GM12875 (cell line): ENCODE measurements around the gene PLET1.

Experiments
- H3K4me3 ChIP-seq: one replicate; pipeline ENCODE4 v1.5.1; 2011; ENCODE audit warnings: low read depth, low read length, control low read depth
- TF ChIP-seq, protein P1 (sequence below): IDR thresholded peaks from 2 replicates; pipeline ENCODE4 v1.5.1; 2011; ENCODE audit warnings: low read depth, mild to moderate bottlenecking, control low read depth, inconsistent platforms, low read length, moderate library complexity, borderline replicate concordance; ENCODE audit not compliant: insufficient read depth

The PLET1 gene

DNA sequence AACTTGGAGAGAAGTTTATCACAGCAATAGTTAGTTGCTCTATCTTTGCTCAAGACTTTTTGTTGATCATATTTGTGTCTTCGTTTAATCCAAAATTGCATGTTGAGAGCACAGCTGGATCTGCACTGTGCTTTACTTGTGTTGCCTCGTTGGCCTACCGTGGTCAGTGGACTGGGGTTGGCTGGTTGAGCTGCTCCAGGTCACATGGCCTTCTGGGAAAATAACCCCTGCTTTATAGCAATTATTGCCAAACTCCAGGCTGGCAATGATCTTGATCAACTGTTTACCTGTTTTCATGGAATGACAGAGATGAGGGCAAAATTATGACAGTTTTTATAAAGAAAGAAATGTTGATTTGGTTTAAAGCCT, 5.7 kb upstream of the PLET1 start:
- TF ChIP-seq, protein P1, sequence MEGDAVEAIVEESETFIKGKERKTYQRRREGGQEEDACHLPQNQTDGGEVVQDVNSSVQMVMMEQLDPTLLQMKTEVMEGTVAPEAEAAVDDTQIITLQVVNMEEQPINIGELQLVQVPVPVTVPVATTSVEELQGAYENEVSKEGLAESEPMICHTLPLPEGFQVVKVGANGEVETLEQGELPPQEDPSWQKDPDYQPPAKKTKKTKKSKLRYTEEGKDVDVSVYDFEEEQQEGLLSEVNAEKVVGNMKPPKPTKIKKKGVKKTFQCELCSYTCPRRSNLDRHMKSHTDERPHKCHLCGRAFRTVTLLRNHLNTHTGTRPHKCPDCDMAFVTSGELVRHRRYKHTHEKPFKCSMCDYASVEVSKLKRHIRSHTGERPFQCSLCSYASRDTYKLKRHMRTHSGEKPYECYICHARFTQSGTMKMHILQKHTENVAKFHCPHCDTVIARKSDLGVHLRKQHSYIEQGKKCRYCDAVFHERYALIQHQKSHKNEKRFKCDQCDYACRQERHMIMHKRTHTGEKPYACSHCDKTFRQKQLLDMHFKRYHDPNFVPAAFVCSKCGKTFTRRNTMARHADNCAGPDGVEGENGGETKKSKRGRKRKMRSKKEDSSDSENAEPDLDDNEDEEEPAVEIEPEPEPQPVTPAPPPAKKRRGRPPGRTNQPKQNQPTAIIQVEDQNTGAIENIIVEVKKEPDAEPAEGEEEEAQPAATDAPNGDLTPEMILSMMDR: no peak
- no peak overlapping the region for H3K4me3 ChIP-seq

DNA sequence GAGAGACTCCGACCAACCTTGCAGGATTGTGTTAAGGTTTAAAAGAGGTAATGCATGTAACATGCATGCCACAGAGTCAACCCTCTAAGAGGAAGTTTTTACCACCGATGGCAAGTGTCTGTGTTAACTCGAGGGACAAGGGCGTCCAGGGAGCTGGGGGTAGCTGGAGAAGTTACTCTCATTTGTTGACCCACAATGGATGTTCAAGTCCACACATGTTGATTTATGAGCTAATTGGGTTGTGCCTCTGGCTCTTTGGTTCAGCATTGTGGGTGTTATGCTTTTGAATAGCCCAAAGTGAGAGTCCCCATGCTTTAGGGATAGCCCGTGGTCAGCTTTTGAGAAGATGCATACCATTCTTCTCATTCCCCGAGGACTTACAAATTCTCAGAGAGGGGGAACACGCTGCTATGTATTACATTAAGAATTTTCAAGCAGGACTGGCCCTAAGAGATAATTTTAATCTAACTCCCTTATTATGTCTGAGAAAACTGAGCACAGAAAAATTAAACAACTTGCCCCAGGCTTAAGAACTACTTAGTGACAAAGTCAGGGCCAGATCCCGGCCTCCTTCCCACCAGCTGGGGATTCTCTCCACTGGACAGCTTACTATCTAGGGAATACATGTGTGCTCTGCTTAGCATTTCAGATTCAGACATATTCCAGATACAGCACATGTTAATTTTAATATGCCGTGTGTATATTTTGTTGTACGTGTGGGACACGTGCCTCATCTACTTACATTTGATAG, 5.2 kb upstream of the PLET1 start:
- TF ChIP-seq, protein P1: no peak
- no peak overlapping the region for H3K4me3 ChIP-seq

DNA sequence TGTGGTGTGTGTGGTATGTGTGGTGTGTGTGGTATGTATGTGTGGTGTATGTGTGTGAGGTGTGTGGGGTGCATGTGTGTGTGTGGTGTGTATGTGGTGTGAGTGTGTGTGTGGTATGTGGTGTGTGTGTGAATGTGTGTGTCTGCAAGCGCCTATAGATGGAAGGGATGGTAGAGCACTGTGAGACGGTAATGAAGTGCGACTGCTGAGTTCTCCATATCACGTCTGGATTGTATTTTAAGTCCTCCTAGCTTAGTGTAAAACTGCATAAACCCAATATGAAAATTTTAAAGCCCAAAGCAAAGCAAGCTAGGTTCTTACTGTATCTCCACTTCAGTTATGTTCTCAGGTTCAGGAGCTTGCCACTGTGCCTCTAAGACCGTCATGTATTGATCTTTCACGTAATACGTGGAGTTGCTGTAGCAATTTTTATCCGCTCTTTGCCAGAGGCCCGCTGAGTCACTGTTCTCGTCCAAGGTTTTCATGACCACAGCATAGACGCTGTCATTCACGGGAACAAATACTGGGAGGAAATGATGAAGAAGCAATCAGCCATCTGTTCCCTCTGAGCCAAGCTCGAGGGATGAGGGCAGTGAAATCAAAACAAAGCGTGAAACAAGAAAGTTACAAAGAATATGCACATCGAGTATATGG, 5.5 kb downstream of the PLET1 start:
- TF ChIP-seq, protein P1: no peak
- no peak overlapping the region for H3K4me3 ChIP-seq

DNA sequence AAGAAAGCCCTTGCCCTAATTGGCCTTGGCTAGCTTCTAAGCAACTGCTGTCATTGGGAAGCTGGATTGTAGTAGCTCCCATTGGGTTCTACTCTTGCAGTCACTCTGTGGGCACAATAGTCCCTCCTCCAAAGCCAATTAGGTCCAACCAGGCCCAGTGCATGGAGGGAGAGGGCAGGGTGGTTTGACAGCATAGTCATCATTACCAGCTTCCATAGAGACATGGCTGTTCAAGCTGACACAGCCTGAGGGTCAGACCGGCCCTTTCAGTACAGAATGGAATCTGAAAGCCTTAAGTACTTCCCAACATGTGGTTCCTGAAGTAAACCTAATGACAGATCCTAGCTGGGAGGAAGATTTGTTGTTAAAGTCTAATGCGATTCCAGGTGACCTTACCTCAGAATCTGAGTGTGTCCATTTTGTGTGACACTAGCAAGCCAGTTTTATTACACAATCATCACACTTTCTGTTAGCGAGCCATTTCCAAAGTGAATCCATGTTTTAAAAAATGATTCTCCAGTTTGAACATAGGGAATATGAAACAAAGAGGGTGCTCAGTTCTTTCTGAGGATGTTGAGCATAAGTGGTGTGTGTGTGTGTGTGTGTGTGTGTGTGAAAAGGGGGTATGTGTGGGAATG, 6.9 kb downstream of the PLET1 start:
- no peak overlapping the region for H3K4me3 ChIP-seq
- TF ChIP-seq, protein P1: no peak

DNA sequence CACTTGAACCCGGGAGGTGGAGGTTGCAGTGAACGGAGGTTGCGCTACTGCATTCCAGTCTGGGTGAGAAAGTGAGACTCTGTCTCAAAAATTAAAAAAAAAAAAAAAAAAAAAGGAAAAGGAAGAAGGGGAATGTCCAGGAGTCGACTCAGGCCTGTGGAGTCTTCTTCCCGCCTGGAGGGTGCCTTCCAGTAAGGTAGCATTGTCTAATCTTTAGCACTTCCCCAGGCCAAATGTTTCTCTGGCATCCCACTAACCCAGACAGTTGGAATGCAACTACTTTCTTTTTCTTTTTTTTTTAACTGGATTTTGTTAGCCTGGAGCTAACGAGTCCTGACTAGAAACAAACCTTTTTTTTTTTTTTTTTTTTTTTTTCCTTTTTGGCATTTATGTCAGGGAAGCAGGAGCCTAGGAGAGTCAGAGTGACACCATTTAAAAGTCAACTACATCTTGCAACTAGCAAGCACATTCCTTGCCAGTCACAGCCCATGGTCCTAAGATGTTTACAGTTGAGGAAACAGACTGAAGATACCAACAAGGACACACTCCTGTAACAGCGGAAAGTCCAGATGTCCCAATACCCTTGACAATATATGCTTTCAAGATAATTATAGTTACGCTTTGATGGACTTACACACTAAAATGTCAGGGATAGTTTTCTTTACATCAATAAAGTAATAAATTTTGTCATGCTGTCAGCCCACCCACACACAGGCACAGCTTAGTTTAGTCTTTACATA, 10.6 kb downstream of the PLET1 start:
- H3K4me3 ChIP-seq: no peak overlapping the region
- TF ChIP-seq, protein P1: no peak

DNA sequence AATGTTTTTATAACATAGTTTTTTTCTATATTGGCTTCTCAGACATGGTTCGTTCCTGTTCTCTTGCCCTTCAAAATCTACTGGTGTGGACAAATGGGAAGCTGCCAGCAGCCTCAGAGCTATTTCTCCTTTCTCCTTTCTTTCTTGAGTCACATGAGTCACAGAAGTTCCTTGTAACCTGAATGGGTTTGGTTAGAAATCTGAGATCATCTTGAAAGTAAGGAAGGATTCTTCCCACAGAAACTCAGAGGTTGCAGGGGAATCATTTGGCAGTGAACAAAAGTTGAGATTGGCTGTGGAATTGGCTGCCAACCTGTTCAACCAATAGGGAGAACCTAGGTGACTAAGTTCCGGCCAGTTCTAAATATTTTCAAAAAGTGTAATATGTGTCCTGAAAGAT, 12.5 kb downstream of the PLET1 start:
- no peak overlapping the region for H3K4me3 ChIP-seq
- TF ChIP-seq, protein P1: no peak
